Measurements from ENCODE around the gene ORAI2.
"Not testable (repeated sequence)": the region's sequence is repeated elsewhere in the genome, so short reads cannot be mapped to it uniquely, and the experiment has no call there.

ORAI2 gene

DNA sequence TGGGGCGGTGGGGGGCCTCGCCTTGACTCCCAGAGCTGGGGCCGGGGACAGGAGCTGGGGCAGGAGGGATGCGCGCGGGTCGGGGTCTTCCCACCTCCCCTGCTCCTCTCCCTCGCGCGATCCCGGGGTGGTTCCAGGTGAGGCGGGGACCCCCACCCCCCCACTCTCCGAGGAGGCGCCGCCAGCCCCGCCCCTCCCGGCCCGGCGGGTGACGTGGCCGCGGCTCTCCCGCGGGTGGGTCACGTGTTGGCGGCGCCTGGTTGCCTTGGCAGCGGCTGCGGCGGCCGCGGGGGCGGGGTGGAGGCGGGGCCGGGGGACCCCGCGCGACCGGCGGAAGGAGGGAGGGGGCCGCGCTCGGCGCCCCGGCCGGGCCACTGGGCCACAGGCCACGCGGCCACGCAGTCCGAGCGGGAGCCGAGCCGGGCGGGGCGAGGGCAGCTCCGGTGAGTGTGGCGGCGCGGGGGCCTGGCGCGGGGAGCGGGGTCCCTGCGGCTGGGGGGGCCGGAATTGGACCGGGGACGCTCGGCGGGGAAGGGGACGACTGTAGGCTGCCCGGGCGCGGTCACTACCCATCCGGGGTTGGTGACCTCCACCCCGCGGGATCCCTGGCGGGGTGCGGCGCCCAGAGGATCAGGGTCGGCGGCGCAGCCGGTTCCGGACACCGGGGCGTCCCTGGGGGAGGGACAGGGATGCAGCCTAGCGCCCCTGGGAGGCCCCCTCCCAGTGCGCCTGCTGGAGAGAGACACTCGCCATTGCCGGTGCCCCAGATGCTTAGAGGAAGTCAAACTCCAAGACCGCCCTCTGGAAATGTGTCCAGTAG is at the start of gene ORAI2:
Gene ORAI2, plus strand, starts transcription at position 357 of the 820 bp plus-strand sequence. CDS start 5,382 bp downstream, outside the sequence.
- peak; percentile 58 for DNase-seq (ENCODE audit: low read depth)

DNA sequence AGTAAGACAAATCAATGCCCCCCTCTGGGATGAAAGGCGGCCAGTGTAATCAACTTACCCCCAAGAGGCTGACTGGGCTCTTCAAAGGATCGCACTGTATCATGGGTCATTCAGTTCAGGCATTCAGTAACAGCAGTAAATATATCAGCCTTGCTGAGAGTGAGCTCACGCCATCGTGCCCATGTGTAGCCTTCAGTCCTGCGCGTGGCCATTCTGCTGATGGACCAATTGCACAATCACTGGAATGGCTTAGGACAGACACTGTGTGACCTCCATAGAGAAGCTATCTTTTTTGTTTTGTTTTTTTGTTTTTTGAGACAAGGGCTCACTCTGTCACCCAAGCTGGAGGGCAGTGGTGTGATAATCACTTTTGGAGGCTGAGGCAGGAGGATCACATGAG is 46.3 kb upstream of the ORAI2 start:
- no peak for DNase-seq (ENCODE audit: low read depth)

DNA sequence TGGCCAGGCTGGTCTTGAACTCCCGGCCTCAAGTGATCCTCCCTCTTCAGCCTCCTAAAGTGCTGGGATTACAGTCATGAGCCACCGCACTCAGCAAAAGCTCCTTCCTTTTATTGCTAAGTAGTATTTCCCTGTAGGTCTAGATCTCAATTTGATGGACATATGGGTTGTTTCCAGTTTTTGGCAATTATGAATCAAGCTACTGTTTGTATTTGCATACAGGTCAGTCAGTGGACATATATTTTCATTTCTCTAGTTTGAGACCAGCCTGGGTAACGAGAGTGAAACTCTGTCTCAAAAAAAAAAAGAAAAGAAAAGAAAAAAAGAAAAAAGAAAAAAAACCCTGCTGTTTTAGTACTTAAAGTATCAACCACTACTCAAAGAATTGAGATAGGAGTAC is 43.6 kb upstream of the ORAI2 start:
- no peak for DNase-seq (ENCODE audit: low read depth)

DNA sequence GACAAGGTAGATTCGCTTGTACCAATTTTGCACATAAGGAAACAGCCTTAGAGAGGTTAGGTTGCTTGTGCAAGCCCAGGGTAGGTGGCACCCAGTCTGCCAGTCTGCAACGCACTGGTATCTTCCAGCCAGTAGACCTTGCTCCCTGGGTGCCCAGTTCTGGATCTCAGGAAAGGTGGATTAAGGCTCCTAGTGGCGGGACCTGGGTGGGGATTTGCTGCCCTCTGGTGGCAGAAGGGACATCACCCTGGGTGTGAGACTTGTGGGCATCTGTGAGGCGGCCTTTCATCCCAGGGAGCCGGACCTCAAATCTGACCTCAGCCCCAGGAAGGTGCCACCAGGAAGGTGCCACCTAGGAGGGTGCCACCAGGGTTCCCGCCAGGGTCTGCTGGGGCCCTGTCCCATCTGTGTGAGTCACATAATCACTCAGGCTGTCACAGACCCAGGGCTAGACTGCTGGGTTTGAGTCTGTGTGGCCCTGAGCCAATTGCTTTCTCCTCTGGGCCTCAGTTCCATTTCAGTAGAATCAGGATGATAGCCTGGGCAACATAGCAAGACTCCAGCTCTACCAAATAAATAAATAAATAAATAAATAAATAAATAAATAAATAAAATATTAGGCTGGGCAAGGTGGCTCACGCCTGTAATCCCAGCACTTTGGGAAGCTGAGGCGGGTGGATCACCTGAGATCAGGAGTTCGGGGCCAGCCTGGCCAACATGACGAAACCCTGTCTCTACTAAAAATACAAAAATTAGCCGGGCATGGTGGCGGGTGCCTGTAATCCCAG is 42.5 kb upstream of the ORAI2 start:
- peak; percentile 56 for DNase-seq (ENCODE audit: low read depth)

DNA sequence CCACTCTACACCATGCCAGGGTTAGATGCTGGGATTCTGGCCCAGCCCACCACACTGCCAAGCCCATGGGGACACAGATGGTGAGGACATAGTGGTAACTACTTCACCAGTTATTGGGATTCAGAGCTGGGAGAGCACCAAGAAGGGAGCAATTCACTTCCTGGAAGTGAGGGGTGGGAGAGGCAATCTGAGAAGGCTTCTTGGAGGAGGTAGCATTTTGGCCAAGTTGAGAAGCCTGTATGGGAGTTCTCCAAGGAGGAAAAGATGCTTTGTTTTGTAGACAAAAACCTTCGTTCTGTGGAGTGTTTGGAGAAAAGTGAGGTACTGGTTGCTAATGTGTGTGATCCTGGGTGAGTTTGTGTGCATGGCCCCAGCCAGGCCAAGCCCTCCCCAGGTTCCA is 41.0 kb upstream of the ORAI2 start:
- DNase-seq (ENCODE audit: low read depth) = no peak

DNA sequence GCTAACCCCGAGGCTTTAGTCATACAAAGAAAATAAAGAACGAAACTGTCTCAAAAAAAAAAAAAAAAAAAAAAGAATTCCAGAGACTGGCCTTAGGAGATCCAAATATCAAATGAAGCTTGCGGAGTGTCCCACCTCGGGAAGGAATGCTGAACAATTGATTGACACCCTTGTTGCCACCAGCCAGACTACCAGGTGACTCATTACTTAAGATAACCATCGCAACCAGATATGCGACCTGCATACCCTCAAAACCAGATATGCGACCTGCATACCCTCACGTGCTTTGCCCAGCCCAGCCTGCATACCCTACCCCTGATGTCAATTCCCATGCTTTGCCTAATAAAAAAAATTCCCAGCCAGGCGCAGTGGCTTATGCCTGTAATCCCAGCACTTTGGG is 39.9 kb upstream of the ORAI2 start:
- peak; percentile 20 for DNase-seq (ENCODE audit: low read depth)

DNA sequence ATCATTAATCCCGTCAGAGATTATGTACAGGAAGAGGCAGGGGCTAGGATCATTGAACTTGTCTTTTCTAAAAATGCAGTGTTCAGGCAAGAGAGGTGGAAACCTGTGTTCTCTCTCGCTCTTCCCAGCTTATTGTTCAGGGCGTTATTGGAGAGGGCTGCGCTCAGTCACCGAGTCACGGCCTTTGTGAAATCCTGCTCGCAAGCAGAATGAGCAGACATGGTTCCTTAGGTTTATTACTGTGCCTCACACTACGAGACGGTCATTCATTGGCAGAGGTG is 37.8 kb upstream of the ORAI2 start:
- peak; percentile 31 for DNase-seq (ENCODE audit: low read depth)

DNA sequence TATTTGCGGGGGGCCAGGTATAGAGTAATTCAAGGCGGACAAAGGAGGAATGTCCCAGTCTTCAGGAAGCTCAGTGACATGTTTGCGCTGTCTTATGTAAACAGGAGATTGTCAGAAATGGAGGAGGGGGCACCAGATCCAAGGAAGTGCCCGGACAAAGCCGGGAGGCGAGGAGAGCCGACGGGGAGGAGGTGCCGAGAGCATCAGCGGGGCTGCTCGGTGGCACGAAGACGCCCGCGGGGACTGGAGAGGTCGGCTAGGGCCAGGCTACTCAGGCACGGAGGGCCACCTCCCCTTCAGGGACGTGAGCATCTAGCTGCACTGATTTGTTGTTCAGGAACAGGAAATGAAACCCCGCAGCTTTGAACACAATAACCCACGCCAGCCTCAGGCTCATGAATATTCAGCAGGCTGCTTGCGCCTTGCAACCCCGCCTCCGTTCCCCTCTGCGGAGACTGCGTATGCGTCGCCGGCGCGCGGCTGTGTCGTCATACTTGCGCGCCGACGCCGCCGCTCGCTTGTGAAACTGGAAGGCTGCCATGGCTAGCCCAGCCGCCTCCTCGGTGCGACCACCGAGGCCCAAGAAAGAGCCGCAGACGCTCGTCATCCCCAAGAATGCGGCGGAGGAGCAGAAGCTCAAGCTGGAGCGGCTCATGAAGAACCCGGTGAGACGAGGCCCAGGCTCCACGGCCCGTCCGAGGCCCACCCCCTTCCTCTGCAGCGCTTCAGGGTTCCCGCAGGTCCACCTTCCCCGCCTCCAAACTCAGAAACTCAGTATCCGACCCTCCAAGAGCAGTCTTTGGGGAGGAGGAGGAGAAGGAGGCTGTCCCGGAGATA is 37.3 kb upstream of the ORAI2 start, which contains the start of gene PRKRIP1:
Gene PRKRIP1, plus strand, starts transcription at position 491 of the 837 bp plus-strand sequence. Its CDS starts 49 bp downstream, at position 540.
- peak; percentile 91 for DNase-seq (ENCODE audit: low read depth)

DNA sequence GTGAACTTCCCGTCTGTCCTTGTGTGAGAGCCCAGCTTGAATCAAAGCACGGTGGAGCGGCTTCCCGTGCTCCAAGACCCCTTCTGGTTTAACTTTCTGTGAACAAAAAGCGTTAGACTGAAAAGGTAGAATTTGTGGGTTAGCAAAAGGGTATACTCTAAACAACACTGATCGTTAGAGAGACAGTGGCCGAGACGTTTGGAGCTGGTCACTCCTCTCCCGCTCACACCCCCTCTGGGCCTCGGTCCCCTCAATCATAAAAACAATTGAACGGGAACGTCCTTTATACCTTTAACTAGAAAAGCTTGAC is 36.7 kb upstream of the ORAI2 start:
- no peak for DNase-seq (ENCODE audit: low read depth)

DNA sequence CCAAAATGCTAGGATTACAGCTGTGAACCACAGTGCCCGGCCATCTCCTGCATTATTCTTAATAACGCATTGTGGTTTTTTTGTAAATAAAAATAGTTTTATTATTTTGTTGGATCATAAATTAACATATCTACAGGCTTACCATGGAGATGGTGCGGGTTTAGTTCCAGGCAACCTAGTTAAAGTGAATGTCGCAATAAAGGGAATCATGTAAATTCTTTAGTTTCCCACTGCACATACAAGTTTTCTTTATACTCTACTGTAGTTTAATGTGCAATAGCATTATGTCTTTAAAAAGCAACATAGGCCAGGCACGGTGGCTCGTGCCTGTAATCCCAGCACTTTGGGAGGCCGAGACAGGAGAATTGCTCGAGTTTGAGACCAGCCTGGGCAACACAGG is 34.8 kb upstream of the ORAI2 start:
- no peak for DNase-seq (ENCODE audit: low read depth)

DNA sequence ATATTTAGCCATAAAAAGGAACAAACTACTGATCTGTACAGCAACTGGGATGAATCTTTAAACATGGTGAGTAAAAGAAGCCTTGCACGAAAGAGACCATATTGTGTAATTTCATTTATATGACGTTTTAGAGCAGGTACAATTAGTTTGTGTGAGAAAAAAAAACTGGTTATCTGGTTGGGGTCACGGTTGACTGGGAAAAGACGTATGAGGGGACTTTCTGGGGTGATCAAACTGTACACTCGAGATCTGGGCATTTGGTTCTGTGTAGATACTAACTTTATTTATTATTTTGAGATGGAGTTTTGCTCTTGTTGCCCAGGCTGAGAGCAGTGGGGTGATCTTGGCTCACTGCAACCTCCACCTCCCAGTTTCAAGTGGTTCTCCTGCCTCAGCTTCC is 33.0 kb upstream of the ORAI2 start:
- DNase-seq (ENCODE audit: low read depth) = no peak

DNA sequence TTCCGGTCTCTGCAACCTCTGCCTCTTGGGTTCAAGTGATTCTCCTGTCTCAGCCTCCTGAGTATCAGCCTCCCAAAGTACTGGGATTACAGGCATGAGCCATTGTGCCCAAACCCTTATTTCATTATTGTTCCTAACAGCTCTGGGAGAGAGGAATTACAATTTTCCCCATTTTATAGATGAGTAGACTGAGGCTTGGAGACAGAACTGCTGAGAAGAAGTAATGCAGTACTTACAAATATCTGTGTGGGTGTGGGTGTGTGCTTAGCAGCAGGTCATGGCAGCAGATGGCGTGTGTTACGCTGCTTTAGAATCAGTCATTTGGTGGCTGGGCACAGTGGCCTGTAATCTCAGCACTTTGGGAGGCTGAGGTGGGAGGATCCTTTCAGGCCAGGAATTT is 29.8 kb upstream of the ORAI2 start:
- no peak for DNase-seq (ENCODE audit: low read depth)

DNA sequence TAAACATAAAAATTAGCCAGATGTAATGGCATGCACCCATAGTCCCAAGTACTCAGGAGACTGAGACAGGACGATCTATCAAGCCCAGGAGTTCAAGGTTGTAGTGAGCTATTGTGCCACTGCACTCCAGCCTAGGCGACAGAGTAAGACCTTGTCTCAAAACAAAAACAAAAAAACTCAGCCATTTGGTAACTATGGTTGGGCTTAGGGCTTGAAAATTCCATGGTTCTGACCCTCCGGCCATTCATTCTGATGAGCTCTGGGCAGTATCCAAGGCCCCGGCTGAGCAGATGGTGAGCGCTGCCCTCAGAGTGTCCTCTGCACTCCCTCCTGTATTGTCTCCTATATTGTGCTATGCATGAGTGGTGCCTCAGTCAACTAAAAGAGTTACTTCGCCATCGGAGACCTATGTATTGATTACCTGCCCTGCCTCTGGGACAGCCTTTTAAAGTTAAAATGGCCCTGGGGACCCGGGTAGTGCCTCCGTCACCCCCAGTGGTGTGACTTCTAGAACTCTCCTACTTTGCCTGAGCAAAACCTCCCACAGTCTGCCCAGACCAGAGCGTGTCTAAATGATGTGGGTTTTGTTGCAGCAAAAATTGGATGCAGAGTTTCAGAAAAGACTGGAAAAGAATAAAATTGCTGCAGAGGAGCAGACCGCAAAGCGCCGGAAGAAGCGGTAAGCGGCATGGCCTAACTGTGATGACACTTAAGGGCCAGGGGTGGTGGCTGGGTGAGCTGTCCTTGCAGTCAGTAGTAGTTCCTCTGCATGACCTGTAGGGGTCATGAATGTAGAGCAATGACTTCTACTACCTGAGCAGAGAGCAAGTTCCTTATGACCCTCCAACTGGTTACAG is 29.1 kb upstream of the ORAI2 start:
- DNase-seq (ENCODE audit: low read depth) = peak; percentile 53

DNA sequence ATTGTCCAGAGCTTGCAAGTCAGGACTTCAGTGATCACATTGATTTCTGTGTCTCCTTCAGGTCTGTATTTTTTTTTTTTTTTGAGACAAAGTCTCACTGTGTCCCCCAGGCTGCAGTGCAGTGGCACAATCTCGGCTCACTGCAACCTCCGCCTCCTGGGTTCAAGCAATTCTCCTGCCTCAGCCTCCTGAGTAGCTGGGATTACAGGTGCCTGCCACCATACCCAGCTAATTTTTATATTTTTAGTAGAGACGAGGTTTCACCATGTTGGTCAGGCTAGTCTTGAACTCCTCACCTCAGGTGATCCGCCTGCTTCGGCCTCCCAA is 28.6 kb upstream of the ORAI2 start:
- not testable (repeated sequence) for DNase-seq (ENCODE audit: low read depth)

DNA sequence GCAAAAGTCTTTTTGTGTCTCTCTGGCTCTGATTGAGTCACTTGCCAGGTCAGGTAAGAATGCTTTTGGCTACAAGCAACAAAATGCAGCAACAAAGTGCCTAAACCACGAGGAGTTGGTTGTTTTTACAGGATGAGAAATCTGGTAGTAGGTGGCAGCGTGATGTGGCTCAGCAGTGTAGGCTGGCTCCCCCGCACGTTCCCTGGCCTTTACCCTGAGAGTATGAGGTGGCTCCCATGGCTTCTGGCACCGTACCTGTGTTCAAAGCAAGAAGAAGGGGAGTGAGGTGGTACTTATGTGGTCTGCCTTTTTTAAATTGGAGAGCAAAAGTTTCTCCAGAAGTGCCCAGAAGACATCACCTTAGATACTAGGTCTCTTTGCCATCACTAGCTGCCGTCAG is 25.5 kb upstream of the ORAI2 start:
- DNase-seq (ENCODE audit: low read depth) = no peak

DNA sequence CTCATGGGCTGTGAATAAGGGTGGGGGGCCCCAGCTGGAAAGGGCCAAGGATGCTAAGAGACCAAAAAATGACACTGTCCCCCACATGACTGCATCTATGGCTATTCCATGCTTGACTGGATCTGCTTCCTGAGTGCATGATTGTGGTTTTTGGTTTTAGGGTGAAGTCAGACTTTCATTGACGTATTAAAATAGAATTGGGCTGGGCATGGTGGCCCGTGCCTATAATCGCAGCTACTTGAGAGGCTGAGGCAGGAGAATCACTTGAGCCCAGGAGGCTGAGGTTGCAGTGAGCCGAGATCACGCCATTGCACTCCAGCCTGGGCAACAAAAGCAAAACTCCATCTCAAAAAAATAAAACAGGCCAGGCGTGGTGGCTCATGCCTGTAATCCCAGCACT is 24.8 kb upstream of the ORAI2 start:
- not testable (repeated sequence) for DNase-seq (ENCODE audit: low read depth)

DNA sequence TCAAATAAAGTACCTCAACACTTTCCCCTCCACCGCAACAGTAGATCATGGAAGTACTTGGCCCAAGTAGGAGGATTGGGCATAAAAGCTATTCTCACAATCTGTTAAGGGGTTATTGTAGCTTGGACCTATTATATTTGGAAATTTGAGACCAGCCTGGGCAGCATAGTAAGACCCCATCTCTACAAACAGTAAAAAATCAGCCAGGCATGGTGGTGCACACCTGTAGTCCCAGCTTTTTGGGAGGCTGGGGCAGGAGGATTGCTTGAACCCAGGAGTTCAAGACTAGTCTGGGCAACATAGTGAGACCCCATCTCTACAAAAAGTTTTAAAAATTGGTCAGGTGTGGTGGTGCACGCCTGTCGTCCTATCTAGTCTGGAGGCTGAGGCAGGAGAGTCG is 24.0 kb upstream of the ORAI2 start:
- DNase-seq (ENCODE audit: low read depth) = no peak

DNA sequence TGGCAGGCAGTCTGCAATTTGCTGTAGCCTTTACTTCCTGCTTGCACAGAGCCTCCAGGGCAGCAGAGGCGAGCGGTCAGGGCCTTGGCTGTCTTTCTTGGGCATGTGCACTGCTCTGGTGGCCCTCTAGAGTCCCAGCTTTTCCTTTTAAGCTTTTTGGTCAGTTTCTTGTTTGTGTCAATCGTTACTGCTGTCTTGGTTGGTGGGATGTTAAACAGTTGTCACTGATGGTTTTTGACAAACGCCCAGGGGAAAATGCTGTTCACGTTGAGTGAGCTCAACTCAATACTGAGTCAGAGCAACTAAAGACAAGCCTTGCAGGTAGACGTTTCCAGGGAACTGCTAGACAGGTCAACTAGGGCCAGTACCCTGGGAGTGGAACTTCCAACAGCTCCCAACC is 23.3 kb upstream of the ORAI2 start:
- no peak for DNase-seq (ENCODE audit: low read depth)

DNA sequence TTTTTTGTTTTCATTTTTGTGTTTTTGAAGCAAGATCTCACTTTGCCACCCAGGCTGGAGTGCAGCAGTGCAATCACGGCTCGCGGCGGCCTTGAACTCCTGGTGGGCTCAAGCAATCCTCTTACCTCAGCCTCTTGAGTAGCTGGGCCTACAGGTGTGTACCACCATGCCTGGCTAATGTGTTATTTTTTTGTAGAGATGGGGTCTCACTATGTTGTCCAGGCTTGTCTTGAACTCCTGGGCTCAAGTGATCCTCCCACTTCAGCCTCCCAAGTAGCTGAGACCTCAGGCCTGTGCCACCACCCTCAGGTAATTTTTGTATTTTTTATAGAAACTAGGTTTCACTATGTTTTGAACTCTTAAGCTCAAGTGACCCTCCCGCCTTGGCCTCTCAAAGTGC is 22.5 kb upstream of the ORAI2 start:
- no peak for DNase-seq (ENCODE audit: low read depth)

DNA sequence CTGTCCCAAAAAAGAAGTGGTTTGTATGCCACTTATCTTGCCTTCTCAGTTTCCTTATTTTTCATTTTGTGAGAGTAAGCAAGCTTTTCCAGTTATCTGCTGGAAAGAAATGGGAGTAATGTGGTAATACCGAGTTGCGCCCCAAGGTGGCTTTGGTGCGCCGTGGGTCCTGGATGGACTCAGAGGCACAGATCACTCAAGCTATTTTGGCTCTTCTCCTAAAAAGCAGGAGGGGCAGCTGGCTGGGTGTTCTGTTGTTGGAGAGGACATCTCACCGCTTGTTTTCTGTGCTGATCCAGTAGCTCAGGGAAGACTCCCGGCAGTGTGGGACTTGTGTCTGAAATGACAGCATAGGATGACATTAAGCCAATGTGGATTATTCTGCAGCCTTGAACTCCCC is 20.8 kb upstream of the ORAI2 start:
- DNase-seq (ENCODE audit: low read depth) = peak; percentile 39

DNA sequence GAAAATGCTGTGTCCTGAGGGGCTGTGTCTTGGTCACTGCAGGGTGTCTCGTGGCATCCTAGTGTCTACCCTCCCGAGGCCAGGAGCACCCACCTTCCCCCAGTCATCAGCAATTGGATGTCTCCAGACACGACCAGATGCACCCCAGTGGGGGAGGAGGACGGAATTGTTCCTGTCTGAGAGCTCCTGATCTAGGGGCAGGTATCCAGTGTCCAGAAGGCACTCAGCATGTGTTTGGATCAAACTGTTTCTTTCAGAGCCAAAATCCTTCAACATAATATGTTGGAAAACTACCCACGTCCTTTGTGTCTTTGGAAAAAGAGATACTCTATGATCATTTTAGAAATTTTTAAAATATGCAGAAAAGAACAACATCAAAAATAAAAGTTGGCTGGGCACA is 20.3 kb upstream of the ORAI2 start:
- no peak for DNase-seq (ENCODE audit: low read depth)

DNA sequence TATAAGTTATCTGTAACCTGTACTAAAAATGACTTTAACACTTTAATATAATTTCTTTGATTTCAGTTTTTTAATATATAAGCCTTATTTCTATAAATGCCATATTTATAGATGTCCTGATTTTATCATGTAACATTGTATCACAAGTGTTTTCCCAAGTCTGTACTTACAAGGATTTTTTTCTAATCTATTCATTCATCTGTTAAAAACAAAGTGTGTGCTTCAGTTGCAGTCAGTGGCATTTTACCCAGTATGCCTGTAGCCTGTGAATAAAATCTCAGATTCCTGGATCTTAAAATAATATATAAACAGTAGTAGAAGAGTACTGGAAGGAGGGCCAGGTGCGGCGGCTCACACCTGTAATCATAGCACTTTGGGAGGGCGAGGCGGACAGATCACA is 19.8 kb upstream of the ORAI2 start:
- DNase-seq (ENCODE audit: low read depth) = no peak

Data from iris pigment epithelial cell (primary cell).